B cell (primary cell): ENCODE results near the gene OR14A16. TPM values are rescaled to one million over a fixed set of nuclear protein-coding genes. Genes with fewer than 3 reads are reported as not detected.

Source experiments
- ATAC-seq: fragments of 200-7000 bp; cut with Tn5 transposase; one replicate; pipeline ENCODE4 v1.10.0; 2021; ENCODE audit warnings: low read depth, mild to moderate bottlenecking, moderate number of reproducible peaks, moderate library complexity
- CTCF ChIA-PET: fragments of 350-600 bp; sonication (Branson Sonifier 250); formaldehyde crosslinking; loops from one replicate; lab custom pipeline; 2021; ENCODE audit warnings: antibody characterized with exemption, inconsistent platforms; lab: Charles Lee
- POLR2A ChIA-PET: fragments of 350-600 bp; sonication (Branson Sonifier 250); formaldehyde crosslinking; loops from one replicate; lab custom pipeline; 2021; ENCODE audit warnings: antibody characterized with exemption; lab: Charles Lee
- DNase-seq: peaks from one replicate; pipeline ENCODE4 v3.0.0; 2013
- H2AFZ ChIP-seq: 2 replicates; pipeline ENCODE4 v1.6.1; 2012; ENCODE audit warnings: mild to moderate bottlenecking, low read depth, low read length; ENCODE audit not compliant: insufficient read depth, poor library complexity, severe bottlenecking
- H3K27ac ChIP-seq, 2 donors: 1 replicate in 1 of 2; 2 replicates in 1 of 2; pipeline ENCODE4 v1.5.1; 2012 to 2013; ENCODE audit warnings: low read length in 2 of 2, mild to moderate bottlenecking in 2 of 2, moderate library complexity in 1 of 2
- H3K27me3 ChIP-seq, 4 experiments: fragments of 200-600 bp in 1 of 4; sonication (generic) in 1 of 4; replicated peaks in 1 of 4; 1 replicate in 2 of 4; 2 replicates in 2 of 4; pipeline versions ENCODE4 v1.6.1 to v1.7.0; 2013 to 2016; ENCODE audit warnings: low read length in 3 of 4, mild to moderate bottlenecking in 2 of 4, mixed read lengths in 1 of 4, moderate library complexity in 1 of 4; ENCODE audit not compliant: insufficient read depth in 4 of 4, control insufficient read depth in 3 of 4; ENCODE audit errors: control extremely low read depth in 1 of 4
- H3K36me3 ChIP-seq, 2 experiments: replicated peaks in 1 of 2; 1 replicate in 1 of 2; 2 replicates in 1 of 2; pipeline versions ENCODE4 v1.6.1 to v1.7.1; 2013; ENCODE audit warnings: low read length in 1 of 2; ENCODE audit not compliant: insufficient read depth in 2 of 2, control insufficient read depth in 1 of 2; ENCODE audit errors: control extremely low read depth in 1 of 2, extremely low read depth in 1 of 2
- H3K4me1 ChIP-seq, 2 donors: fragments of 200-600 bp in 1 of 2; sonication (generic) in 1 of 2; 1 replicate in 1 of 2; 2 replicates in 1 of 2; pipeline versions ENCODE4 v1.5.1 to v1.6.1; 2013 to 2017; ENCODE audit warnings: low read length in 2 of 2; ENCODE audit not compliant: control insufficient read depth in 2 of 2, insufficient read depth in 2 of 2
- H3K4me2 ChIP-seq: replicated peaks from 2 replicates; pipeline ENCODE3; 2012; ENCODE audit warnings: mild to moderate bottlenecking, low read depth, low read length; ENCODE audit not compliant: poor library complexity, severe bottlenecking
- H3K4me3 ChIP-seq, 5 experiments: fragments of 200-600 bp in 1 of 5; sonication (generic) in 1 of 5; 1 replicate in 3 of 5; 2 replicates in 2 of 5; pipeline versions ENCODE4 v1.5.1 to v1.7.0; 2011 to 2016; ENCODE audit warnings: low read length in 4 of 5, mild to moderate bottlenecking in 4 of 5, low read depth in 2 of 5, control low read depth in 1 of 5, moderate library complexity in 1 of 5; ENCODE audit not compliant: insufficient read depth in 1 of 5; ENCODE audit errors: control extremely low read depth in 1 of 5, extremely low read depth in 1 of 5
- H3K79me2 ChIP-seq: fragments of 200-600 bp; sonication (generic); one replicate; pipeline ENCODE4 v1.6.0; 2016; ENCODE audit warnings: low read length; ENCODE audit not compliant: control insufficient read depth, insufficient read depth
- H3K9ac ChIP-seq: fragments of 200-600 bp; sonication (generic); 2 replicates; pipeline ENCODE4 v1.6.1; 2017; ENCODE audit warnings: mild to moderate bottlenecking, low read length, moderate library complexity
- H3K9me3 ChIP-seq, 3 donors: one replicate each; pipeline versions ENCODE4 v1.6.1 to v1.7.1; 2013; ENCODE audit warnings: low read length in 2 of 3; ENCODE audit not compliant: control insufficient read depth in 2 of 3, insufficient read depth in 1 of 3; ENCODE audit errors: control extremely low read depth in 1 of 3
- H4K20me1 ChIP-seq: 2 replicates; pipeline ENCODE4 v1.6.0; 2012; ENCODE audit warnings: mild to moderate bottlenecking, low read length; ENCODE audit not compliant: insufficient read depth, control insufficient read depth, poor library complexity, severe bottlenecking
- H3K27ac Mint-ChIP-seq: one replicate; pipeline ENCODE4 v1.8.0; 2021; ENCODE audit warnings: mixed read lengths
- H3K27me3 Mint-ChIP-seq: one replicate; pipeline ENCODE4 v1.8.0; 2021; ENCODE audit warnings: mixed read lengths
- H3K4me1 Mint-ChIP-seq: one replicate; pipeline ENCODE4 v1.8.0; 2021; ENCODE audit warnings: mixed read lengths
- H3K4me3 Mint-ChIP-seq: one replicate; pipeline ENCODE4 v1.8.0; 2021; ENCODE audit warnings: mixed read lengths
- H3K9me3 Mint-ChIP-seq: one replicate; pipeline ENCODE4 v1.8.0; 2022; ENCODE audit warnings: mixed read lengths; ENCODE audit not compliant: insufficient read depth
- EZH2 ChIP-seq: IDR thresholded peaks from 2 replicates; pipeline ENCODE4 v1.6.1; 2012; ENCODE audit warnings: borderline replicate concordance, low read depth, mild to moderate bottlenecking, moderate library complexity, low read length; ENCODE audit not compliant: insufficient read depth, poor library complexity, severe bottlenecking
- WGBS: methylation state at CpG from one replicate; pipeline ENCODE4 v1.1.5; 2013; ENCODE audit warnings: missing lambda C conversion rate; ENCODE audit not compliant: insufficient coverage; 5-methylcytosine and 5-hydroxymethylcytosine counted together
- intact Hi-C: fragments of 100-400 bp; cut with micrococcal nuclease; formaldehyde crosslinking; loops from one replicate; pipeline ENCODE4 v1.10.0; 2022
- polyA plus RNA-seq: library from polyadenylated mRNA; depleted of rRNA; stranded (reverse); fragments of >200 nt; gene quantifications from 2 replicates; pipeline ENCODE4 v1.2.3, GENCODE V29; 2012
- total RNA-seq, 2 donors: library from RNA; stranded (reverse); fragments of 120-200 nt in 1 of 2; gene quantifications; 1 replicate in 1 of 2; 2 replicates in 1 of 2; pipeline versions ENCODE4 v1.2.3 to v1.2.4, GENCODE V29; 2013 to 2022
- TF ChIP-seq, protein P1 (sequence below): fragments of 200-600 bp; IDR thresholded peaks from one replicate; pipeline ENCODE4 v1.8.0; 2022; ENCODE audit warnings: antibody characterized with exemption, mild to moderate bottlenecking

OR14A16 gene
- total and polyA plus RNA-seq, 2 donors (not counting 1 experiment from before 2014, with no cell fraction given) = not detected

DNA sequence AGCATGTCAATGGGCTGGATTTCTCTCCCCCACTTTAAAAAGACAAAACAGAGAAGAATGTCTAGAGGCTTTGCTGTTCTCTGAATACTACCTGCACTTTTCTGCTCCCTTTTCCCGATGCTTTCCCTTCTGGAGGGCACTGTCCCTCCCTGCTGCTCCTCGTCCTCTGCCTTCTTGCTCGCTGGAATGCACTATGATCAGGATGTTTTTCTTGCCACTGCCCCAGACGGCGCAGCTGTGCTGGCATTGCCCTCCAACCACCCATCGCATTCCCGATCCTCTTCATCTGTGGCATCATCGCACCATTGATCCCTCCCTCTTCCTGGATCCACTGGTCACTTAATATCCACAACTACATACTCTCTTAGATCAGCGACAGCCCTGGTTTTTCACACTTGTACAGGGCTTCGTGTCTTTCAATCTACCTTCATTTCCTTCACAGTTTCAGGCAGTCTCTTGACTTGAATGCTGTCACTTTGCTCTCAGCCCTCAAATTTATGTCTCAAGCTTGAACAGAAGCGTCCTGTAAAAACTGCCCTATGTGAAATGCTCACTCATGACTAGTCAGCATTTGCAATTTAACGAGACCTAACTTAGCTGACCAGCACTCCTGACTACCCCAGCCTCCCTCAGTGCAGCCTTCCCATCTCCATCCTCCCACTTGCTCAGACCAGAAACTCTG is 21.2 kb upstream of the OR14A16 start:
- Mint-ChIP-seq H3K27me3 (peaks cover 3% of the 10 kb centered on the region), H3K27ac (no peak overlapping the region), H3K4me3 (no peak overlapping the region), H3K4me1 (no peaks in the 10 kb centered on the region), H3K9me3 (no peaks in the 10 kb centered on the region)
- Histone ChIP-seq H2AFZ (no peak overlapping the region), H3K27me3 (no peaks in the 10 kb centered on the region), H3K9me3 (no peaks in the 10 kb centered on the region), H3K4me2 (no peak overlapping the region), H3K79me2 (no peaks in the 10 kb centered on the region), H3K27ac (no peak overlapping the region), H4K20me1 (no peaks in the 10 kb centered on the region), H3K4me3 (no peak overlapping the region), H3K9ac (no peak overlapping the region), H3K4me1 (no peaks in the 10 kb centered on the region), H3K36me3 (no peaks in the 10 kb centered on the region)
- DNase-seq (no peak), ATAC-seq (no peak)
- CTCF ChIA-PET = no interaction called here
- 91% methylated on average over 12 of the region's 12 CpGs for WGBS
- intact Hi-C loops = no loop called here
- TF ChIP-seq, protein P1, sequence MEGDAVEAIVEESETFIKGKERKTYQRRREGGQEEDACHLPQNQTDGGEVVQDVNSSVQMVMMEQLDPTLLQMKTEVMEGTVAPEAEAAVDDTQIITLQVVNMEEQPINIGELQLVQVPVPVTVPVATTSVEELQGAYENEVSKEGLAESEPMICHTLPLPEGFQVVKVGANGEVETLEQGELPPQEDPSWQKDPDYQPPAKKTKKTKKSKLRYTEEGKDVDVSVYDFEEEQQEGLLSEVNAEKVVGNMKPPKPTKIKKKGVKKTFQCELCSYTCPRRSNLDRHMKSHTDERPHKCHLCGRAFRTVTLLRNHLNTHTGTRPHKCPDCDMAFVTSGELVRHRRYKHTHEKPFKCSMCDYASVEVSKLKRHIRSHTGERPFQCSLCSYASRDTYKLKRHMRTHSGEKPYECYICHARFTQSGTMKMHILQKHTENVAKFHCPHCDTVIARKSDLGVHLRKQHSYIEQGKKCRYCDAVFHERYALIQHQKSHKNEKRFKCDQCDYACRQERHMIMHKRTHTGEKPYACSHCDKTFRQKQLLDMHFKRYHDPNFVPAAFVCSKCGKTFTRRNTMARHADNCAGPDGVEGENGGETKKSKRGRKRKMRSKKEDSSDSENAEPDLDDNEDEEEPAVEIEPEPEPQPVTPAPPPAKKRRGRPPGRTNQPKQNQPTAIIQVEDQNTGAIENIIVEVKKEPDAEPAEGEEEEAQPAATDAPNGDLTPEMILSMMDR = no peak
- no peak for TF ChIP-seq EZH2
- POLR2A ChIA-PET = no interaction called here

GRCh38 chr1:247843411-247843810 is 19.5 kb upstream of the OR14A16 start:
- no peak for ATAC-seq
- H3K9me3 ChIP-seq = no peaks in the 10 kb centered on the region
- TF ChIP-seq EZH2 = no peak
- TF ChIP-seq, protein P1 = no peak
- Mint-ChIP-seq H3K27ac (no peak overlapping the region), H3K4me1 (no peaks in the 10 kb centered on the region), H3K9me3 (no peaks in the 10 kb centered on the region), H3K4me3 (no peak overlapping the region), H3K27me3 (peaks cover 2% of the 10 kb centered on the region)
- no peaks in the 10 kb centered on the region for H3K79me2 ChIP-seq
- no peaks in the 10 kb centered on the region for H3K36me3 ChIP-seq
- no peaks in the 10 kb centered on the region for H3K27me3 ChIP-seq
- 88% methylated on average over 1 of the region's 2 CpGs for WGBS
- H3K9ac ChIP-seq = no peak overlapping the region
- no peak overlapping the region for H2AFZ ChIP-seq
- no peak overlapping the region for H3K27ac ChIP-seq
- POLR2A ChIA-PET = no interaction called here
- intact Hi-C loops = no loop called here
- no peak overlapping the region for H3K4me3 ChIP-seq
- H3K4me2 ChIP-seq = no peak overlapping the region
- no peak for DNase-seq
- H3K4me1 ChIP-seq = no peaks in the 10 kb centered on the region
- CTCF ChIA-PET = no interaction called here
- no peaks in the 10 kb centered on the region for H4K20me1 ChIP-seq
